Measurements from ENCODE around the gene RPL36. TPM values are rescaled to one million over a fixed set of nuclear protein-coding genes. Genes with fewer than 3 reads are reported as not detected.
A peak's percentile ranks its signal among the peaks of the same experiment; 100 is the strongest.

Gene RPL36
- total and polyA plus RNA-seq, 8 donors: 606 to 1,150 (median 818) TPM

GRCh38 chr19:5669212-5669611 is 20.9 kb upstream of the RPL36 start:
- peak in 1 of 4 donors; percentile 43 for DNase-seq
- H3K9me3 ChIP-seq: no peaks in the 10 kb centered on the region
- H3K36me3 ChIP-seq: peaks cover 0 to 81% of the 10 kb centered on the region in 2 donors
- no peak for ATAC-seq
- TF ChIP-seq, protein P1, sequence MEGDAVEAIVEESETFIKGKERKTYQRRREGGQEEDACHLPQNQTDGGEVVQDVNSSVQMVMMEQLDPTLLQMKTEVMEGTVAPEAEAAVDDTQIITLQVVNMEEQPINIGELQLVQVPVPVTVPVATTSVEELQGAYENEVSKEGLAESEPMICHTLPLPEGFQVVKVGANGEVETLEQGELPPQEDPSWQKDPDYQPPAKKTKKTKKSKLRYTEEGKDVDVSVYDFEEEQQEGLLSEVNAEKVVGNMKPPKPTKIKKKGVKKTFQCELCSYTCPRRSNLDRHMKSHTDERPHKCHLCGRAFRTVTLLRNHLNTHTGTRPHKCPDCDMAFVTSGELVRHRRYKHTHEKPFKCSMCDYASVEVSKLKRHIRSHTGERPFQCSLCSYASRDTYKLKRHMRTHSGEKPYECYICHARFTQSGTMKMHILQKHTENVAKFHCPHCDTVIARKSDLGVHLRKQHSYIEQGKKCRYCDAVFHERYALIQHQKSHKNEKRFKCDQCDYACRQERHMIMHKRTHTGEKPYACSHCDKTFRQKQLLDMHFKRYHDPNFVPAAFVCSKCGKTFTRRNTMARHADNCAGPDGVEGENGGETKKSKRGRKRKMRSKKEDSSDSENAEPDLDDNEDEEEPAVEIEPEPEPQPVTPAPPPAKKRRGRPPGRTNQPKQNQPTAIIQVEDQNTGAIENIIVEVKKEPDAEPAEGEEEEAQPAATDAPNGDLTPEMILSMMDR (IDR thresholded peaks at IDR 0.05): no peak
- H3K4me1 ChIP-seq: no peaks in the 10 kb centered on the region
- intact Hi-C loops (cut with DNase I): no loop called here
- no peak overlapping the region for H3K27ac ChIP-seq
- H3K4me3 ChIP-seq: no peak overlapping the region
- no peaks in the 10 kb centered on the region for H3K27me3 ChIP-seq

GRCh38 chr19:5671600-5671999 is 18.5 kb upstream of the RPL36 start:
- TF ChIP-seq, protein P1 (IDR thresholded peaks at IDR 0.05): no peak

GRCh38 chr19:5672708-5673459 is 17.2 kb upstream of the RPL36 start:
- H3K27ac ChIP-seq: no peak overlapping the region
- peaks cover 0 to 56% of the 10 kb centered on the region in 2 donors for H3K36me3 ChIP-seq
- H3K27me3 ChIP-seq: no peaks in the 10 kb centered on the region
- intact Hi-C loops (cut with DNase I): no loop called here
- ATAC-seq (no peak), DNase-seq (peak in 1 of 4 donors; percentile 8)
- H3K4me1 ChIP-seq: no peaks in the 10 kb centered on the region
- no peaks in the 10 kb centered on the region for H3K9me3 ChIP-seq
- TF ChIP-seq, protein P1 (IDR thresholded peaks at IDR 0.05): no peak
- H3K4me3 ChIP-seq: no peak overlapping the region

More at GRCh38 chr19:5671600-5671999, 18.5 kb upstream of the RPL36 start:
- ATAC-seq: no peak
- Histone ChIP-seq H3K4me3 (no peak overlapping the region), H3K4me1 (no peaks in the 10 kb centered on the region), H3K36me3 (peaks cover 0 to 57% of the 10 kb centered on the region in 2 donors), H3K27me3 (no peaks in the 10 kb centered on the region), H3K27ac (no peak overlapping the region), H3K9me3 (no peaks in the 10 kb centered on the region)
- intact Hi-C loops (cut with DNase I): no loop called here
- peak in 1 of 4 donors; percentile 28 for DNase-seq

DNA sequence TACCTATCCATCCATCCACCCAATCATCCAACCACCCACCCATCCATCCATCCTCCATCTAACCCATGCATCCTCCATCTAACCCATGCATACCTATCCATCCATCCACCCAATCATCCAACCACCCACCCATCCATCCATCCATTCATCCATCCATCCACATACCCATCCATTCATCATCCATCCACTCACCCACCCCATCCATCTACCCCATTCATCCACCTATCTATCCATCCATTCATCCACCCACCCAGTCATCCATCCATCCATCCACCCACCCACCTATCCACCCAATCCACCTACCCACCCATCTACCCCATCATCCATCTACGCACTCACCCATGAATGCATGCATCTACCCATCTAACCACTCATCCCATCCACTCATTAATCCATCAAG is 16.3 kb upstream of the RPL36 start:
- peaks cover 0 to 56% of the 10 kb centered on the region in 2 donors for H3K36me3 ChIP-seq
- TF ChIP-seq, protein P1 (IDR thresholded peaks at IDR 0.05): no peak
- H3K4me3 ChIP-seq: no peak overlapping the region
- H3K9me3 ChIP-seq: no peaks in the 10 kb centered on the region
- DNase-seq (no peak), ATAC-seq (no peak)
- no peak overlapping the region for H3K27ac ChIP-seq
- no peaks in the 10 kb centered on the region for H3K27me3 ChIP-seq
- peaks cover 0 to under 1% of the 10 kb centered on the region in 2 donors for H3K4me1 ChIP-seq
- intact Hi-C loops (cut with DNase I): no loop called here

DNA sequence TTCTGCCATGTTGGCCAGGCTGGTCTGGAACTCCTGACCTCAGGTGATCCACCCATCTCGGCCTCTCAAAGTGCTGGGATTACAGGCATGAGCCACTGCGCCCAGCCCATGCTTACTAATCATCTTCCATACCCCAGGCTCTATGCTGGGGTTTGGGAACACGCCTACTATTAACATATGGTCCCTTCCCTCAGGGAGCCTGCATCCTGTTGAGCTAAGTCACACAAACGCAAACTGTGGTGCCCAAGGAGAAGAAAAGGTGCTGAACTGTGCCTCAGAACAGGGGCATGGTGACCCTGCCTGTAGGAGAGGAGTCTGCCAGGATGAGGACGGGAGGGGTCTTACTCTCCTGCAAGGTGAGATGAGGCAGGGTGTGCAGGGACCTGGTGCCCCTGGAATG is 15.4 kb upstream of the RPL36 start:
- intact Hi-C loops (cut with DNase I): no loop called here
- no peak overlapping the region for H3K4me3 ChIP-seq
- TF ChIP-seq, protein P1 (IDR thresholded peaks at IDR 0.05): no peak
- no peak for ATAC-seq
- H3K4me1 ChIP-seq: peaks cover 6 to 10% of the 10 kb centered on the region in 2 donors
- no peaks in the 10 kb centered on the region for H3K9me3 ChIP-seq
- H3K27ac ChIP-seq: no peak overlapping the region
- peaks cover 0 to 46% of the 10 kb centered on the region in 2 donors for H3K36me3 ChIP-seq
- DNase-seq: no peak
- no peaks in the 10 kb centered on the region for H3K27me3 ChIP-seq

All from left lung (tissue), 10 donors.